Activated CD8-positive, alpha-beta memory T cell treated with anti-CD3 and anti-CD28 coated beads, Interleukin-2, amount 50 U/mL, for 4 hours (primary cell): ENCODE results near the gene IGF2.
A peak's percentile ranks its signal among the peaks of the same experiment; 100 is the strongest.

Experiments used
- DNase-seq: peaks from one replicate; pipeline ENCODE4 v3.0.0-alpha.2; 2020

The IGF2 gene

DNA sequence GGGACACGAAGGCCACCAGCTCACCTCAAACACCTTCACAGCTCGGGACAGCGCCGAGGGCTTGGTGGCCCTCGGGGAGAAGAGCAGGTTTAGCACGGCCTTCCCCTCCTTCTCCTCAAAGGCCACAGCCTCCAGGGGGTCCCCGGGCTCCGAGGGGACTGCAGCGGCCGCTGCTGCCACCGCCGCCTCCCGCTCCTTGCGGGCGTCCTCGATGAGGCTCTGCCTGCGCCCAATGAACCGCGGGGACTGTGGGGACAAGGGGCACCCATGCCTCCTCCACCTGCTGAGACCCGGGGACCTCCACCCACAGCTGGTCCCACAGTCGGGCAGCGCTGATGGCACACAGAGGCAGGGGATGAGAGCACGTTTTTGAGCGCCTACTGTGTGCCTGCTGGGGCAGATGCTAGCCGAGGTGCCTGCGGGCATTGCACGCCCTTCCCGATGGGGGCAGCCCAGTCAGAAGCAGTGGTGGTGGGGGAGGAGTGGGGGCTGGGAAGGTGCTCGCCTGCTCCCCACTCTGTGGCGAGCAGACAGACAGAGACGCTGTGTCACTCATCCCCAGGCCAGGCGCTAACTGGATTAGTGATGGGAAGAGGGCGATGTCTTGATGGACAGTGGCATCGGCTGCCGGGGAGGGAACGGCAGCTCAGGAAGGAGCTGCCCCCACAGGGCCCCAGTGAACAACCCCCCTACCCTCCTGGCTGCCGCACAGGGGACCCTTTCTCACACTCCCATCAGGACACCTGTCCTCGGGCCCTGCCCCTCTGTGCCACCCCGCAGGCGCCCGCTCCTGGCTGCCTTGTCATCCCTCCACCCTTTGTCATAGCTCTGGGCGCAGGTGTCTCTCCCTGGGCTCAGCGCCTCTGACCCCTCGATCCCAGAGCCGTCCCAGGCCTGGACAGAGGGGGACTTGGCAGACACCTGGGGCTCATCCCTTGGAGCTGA lies 30.7 kb upstream of the IGF2 start:
- no peak for DNase-seq

DNA sequence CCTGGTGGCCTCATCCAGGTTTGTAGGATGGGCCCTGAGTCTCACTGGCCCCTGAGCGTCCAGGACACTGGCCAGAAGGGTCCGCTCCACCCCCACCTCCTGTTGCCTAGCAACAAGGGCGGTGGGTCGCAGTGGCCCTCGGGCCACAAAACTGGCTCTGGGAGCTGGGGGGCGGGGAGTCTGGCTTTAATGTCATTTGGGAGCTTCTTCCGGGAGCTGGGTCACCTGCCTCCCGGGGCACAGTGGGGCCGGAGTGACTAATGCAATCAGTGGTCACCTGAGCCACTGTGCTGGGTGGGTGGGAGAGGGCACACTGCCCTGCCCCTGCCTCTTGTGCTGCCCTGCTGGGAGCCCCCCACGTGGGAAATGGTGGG lies 29.8 kb upstream of the IGF2 start:
- no peak for DNase-seq

DNA sequence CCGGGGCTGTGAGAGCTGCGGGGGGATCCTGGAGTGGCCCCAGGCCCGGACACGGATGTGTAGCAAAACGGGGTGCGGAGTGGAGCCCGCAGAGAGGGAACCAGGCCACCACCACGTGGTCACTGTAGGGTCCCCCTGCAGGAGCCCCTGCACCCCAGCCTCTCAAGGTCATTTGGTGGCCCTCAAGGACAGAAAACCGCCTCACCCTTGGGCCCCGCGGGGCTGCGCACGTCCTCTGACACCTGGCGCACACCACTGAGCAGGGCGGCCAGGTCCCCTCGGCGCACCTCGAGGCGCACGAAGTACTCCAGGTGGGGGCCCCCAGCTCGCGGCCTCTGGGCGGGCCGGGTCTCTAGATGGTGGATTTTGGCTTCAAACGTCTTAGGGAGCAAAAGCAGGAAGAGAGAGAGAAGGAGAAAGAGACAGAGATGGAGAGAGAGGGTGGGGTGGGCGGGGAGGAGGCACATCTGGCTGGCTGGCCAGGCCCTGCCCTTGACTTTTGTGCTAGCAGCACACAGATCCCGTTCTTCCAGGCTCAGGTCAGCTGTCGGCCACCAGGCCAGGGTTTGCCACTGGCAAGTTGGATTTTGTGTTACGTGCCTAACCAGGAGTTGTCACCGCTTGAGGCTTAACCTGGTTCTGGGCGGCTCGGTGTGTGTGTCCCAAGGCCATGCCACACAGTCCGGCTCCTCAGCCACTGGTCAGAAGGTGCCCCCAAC lies 29.3 kb upstream of the IGF2 start:
- no peak for DNase-seq

DNA sequence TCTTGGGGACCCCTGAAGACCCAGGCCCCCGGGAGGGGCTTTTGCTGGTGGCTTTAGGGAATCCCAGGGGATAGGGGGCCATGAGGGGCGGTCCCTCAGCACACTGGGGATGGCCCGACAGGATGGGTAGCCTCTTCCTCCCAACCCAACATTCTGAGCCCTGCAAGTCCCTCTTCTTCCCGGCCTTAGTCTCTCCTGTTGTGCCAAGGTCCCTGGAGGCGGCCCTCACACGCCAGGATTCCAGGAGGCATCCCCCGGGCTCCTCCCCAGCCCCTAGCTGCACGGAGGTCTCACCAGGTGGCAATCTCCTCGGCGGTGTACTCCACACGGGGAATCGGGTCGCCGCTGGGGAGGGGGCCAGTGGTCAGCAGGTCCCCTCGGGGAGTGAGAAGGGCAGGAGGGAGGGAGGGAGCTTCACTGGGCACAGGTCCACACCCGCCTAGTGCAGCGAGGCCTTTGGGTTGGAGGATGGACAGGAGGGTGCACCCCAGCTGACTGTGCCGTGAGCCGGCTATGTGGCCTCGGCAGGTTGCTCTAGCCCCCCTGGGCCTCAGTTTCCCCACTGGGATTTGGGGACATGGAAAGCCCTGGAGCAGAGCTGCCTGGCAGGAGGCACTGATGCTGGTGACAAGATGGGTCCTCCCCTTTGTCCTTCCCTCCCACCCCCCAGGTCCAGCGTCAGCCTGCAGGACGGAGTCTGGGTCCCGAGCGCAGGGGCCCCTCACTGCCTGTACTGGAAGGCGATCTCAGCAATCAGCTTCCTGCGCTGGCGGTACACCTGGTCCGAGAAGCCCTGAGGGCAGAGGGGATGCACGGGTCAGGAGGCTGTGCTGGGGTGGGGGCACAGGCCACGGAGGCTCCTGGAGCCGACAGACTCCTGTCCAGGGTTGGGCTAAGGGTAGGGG lies 28.2 kb upstream of the IGF2 start:
- DNase-seq = no peak

DNA sequence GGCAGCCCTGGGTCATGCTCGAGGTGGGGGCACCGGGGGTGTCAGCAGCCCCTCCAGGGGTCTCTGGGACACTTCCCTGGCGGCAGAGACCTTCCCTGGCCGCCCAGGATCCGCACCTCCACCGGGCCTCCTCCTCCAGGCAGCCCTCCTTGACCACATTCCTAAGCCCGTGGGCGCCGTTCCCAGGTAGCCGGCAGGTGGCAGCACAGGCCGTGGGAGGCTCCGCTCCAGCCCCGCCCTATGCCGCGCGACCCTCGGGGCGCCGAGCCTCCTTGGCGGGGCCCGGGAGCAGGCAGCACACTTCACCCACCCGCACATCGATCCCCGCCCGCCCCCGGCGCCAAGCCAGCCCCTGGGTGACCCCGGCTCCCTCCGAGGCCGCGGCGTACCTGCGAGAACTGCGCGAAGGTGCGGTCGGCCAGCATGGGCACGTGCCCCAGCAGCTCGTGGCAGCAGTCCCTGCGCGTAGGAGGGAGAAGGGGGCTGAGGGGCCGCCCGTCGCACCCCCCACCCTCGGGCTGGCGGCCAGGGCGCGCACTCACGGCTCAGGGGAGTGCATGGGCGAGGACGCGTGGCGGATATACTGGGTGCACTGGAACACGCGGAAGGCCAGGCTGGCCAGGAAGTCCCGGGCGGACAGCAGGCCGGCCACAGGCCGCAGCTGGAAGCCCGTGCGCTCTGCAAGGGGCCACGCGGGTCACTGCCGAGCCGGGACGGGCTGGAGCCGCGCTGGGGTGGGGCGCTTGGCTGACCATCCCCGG lies 27.1 kb upstream of the IGF2 start:
- DNase-seq = peak; percentile 50

- no peak for DNase-seq
Measured at GRCh38 chr11:2165571-2165970, 26.4 kb upstream of the IGF2 start.

- no peak for DNase-seq
Measured at GRCh38 chr11:2164861-2165555, 25.8 kb upstream of the IGF2 start.

DNA sequence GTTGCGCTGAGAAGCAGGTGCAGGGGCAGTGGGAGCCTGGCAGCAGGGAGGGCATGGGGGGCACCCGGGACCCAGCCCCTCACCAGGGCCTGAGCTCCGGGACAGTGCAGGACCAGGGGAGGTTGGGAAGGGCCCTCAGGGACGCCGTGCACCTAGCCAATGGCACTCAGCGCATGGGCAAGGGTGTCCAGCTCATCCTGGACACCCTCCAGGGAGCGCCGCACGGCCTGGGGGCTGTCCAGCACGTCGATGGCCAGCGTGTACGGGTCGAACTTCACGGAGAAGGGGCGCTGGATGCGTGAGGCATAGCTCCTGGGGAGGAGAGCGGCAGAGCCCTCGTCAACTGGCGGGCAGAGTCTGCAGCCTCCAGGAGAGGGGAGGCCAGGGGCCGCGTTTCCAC lies 24.9 kb upstream of the IGF2 start:
- no peak for DNase-seq

GRCh38 chr11:2163428-2163978 lies 24.3 kb upstream of the IGF2 start:
- DNase-seq = no peak

DNA sequence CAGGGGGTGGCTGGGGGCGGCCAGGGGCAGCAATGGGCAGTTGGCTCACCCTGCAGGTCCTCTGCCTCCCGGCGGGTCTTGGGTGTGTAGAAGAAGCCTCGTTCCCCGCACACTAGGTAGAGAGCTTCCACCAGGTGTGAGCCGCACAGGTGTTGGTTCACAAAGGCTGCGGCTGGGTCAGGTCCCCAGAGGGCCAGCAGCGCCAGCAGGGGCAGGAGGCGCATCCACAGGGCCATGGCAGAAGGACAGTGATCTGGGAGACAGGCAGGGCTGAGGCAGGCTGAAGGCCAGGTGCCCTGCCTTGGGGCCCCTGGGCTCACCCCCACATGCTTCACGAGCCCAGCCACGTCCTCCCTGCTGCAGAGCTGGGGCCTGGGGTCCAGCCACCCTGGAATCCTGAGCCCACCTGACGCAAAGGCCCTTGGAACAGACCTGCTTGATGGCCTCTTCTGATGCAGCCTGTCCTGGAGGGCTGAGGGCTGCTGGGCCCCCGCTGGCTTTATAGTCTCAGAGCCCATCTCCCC lies 21.6 kb upstream of the IGF2 start, which contains the start of gene INS:
Gene INS (minus strand): TSS at position 474 of the 524 bp plus-strand sequence. CDS start 238 bp downstream, at position 236.
- no peak for DNase-seq

DNA sequence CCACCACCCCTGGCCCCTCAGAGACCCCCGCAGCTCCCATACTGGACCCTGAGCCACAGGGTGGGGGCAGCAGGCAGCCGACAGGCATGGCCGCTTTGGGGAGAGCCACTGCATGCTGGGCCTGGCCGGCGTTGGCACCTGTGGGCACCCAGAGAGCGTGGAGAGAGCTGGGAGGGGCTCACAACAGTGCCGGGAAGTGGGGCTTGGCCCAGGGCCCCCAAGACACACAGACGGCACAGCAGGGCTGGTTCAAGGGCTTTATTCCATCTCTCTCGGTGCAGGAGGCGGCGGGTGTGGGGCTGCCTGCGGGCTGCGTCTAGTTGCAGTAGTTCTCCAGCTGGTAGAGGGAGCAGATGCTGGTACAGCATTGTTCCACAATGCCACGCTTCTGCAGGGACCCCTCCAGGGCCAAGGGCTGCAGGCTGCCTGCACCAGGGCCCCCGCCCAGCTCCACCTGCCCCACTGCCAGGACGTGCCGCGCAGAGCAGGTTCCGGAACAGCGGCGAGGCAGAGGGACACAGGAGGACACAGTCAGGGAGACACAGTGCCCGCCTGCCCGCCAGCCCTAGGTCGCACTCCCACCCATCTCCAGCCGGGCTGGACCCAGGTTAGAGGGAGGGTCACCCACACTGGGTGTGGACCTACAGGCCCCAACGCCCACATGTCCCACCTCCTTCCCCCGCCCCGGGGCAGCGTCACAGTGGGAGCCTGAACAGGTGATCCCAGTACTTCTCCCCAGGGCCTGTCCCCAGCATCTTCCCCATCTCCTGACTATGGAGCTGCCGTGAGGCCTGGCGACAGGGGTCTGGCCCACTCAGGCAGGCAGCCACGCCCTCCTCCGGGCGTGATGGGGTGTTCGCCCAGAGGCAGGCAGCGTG lies 20.6 kb upstream of the IGF2 start:
- DNase-seq = no peak

DNA sequence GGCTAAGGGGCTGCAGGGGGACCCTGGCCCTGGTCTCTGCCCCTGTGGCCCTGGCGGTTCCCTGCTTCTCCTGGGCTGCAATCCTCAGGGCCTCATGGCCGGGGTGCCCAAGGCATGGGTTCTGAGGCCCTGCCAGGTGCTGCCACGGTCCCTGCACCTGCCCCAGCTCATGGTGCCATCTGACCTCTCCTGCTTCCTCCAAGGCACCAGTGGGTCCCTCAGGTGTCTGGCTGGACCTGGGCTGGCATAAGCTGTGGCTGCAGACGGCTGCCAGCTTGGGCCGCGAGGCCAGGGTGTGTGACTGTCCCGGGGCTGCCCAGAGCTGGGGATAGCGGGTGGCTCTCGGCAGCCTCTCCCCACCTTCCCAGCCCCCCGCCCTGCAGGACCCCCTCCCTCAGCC lies 19.8 kb upstream of the IGF2 start:
- DNase-seq = no peak

- no peak for DNase-seq
Measured at GRCh38 chr11:2158296-2158737, 19.1 kb upstream of the IGF2 start.

GRCh38 chr11:2157294-2158040 lies 18.3 kb upstream of the IGF2 start:
- no peak for DNase-seq

DNA sequence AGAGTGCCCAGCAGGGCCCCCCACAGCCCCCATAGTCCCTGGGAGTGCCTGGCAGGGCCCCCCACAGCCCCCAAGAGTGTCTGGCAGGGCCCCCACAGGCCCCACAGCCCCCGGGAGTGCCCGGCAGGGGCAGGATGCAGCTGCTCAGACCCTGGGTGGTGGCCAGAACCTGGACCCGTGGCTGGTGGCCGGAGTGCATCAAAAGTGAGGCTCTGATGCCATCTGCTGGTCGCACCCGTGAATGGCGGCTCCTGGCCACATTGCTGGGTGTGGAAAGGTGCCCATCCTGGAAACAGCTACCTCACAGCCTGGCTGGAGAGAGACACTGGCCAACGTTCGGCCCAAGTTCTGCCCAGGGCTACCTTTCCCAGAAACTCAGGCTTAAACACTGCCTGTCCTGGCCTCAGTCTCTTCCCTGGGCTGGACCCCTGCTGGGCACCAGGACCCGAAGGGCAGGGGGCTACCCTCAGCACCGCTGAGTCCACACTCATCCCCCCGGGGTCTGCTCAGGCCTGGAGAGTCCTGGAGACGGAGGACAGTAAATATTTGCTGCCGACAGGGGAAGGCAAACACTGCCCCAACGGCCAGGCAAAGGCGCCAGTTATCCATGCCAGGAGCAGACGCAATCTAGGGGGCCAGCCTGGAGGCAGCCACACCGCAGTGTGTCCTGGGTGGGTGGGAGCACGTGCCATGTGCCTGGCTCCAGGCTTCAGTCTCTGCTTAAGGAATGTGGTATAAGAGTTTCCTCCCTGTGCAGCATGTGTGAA lies 17.4 kb upstream of the IGF2 start:
- DNase-seq = peak; percentile 56

DNA sequence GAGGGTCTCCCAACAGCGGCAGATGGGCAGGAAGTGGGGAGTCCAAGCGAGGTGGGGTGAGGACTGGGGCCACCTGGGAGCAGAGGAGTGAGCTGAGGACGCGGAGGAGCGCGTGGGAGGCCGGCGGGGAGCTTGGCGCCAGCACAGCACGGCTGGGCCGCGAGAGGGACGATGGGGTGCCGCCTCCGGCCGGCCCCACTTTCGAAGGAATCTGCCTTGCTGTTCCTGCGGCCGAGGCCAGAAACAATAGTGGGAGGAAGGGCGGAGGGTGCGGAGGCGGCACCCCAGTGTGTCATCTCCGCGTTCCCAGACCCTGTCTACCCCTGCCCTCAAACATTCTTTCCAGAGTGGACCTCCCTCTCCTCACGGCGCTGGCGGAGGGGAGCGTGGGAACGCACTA lies 16.3 kb upstream of the IGF2 start:
- no peak for DNase-seq

DNA sequence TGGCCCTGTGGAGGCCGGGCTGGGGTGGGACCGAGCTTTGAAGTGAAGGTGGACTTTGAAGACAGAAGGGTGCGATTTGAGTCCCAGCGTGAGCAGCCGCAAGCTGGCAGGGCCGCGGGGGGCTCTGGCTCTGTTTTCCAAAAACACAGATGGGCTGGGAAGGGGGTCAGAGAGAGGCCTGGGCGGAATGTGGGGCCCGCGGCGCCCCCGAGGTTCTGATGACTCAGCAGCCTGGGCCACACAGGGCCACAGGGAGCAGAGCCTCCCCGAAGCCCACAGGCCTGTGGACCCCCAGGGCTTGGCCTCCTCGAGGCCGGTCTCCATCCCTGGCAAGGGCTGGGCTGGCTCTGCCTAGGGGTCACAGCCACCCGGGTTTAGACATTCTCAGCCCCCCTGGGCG lies 15.7 kb upstream of the IGF2 start:
- no peak for DNase-seq

- DNase-seq = no peak
Measured at GRCh38 chr11:2154195-2154585, 15.0 kb upstream of the IGF2 start.
